Ishikawa (cell line): ENCODE results near the gene CELA2B.

Experiments
- CEBPB ChIP-seq: IDR thresholded peaks from 2 replicates; pipeline ENCODE4 v1.6.1; 2012
- CREB1 ChIP-seq: IDR thresholded peaks from 2 replicates; pipeline ENCODE4 v1.6.1; 2012; ENCODE audit warnings: low read depth
- EGR1 ChIP-seq: IDR thresholded peaks from 2 replicates; pipeline ENCODE4 v1.6.1; 2012
- EP300 ChIP-seq: IDR thresholded peaks from 2 replicates; pipeline ENCODE4 v1.6.1; 2012; ENCODE audit warnings: borderline replicate concordance
- FOXM1 ChIP-seq: IDR thresholded peaks from 2 replicates; pipeline ENCODE4 v1.6.1; 2012; ENCODE audit warnings: low read depth, borderline replicate concordance
- NFIC ChIP-seq: IDR thresholded peaks from 2 replicates; pipeline ENCODE4 v1.6.1; 2012
- RAD21 ChIP-seq: IDR thresholded peaks from 2 replicates; pipeline ENCODE4 v1.6.1; 2012; ENCODE audit warnings: low read depth
- TAF1 ChIP-seq: IDR thresholded peaks from 2 replicates; pipeline ENCODE4 v1.6.1; 2012; ENCODE audit warnings: low read depth, mild to moderate bottlenecking
- TCF12 ChIP-seq: IDR thresholded peaks from 2 replicates; pipeline ENCODE4 v1.6.1; 2012; ENCODE audit warnings: low read depth
- TEAD4 ChIP-seq: IDR thresholded peaks from 2 replicates; pipeline ENCODE4 v1.6.1; 2012
- YY1 ChIP-seq: IDR thresholded peaks from 2 replicates; pipeline ENCODE4 v1.6.1; 2012; ENCODE audit warnings: low read depth
- ZBTB7A ChIP-seq: IDR thresholded peaks from 2 replicates; pipeline ENCODE4 v1.6.1; 2012; ENCODE audit warnings: low read depth
- TF ChIP-seq, protein P1 (sequence below): IDR thresholded peaks from 2 replicates; pipeline ENCODE4 v1.6.1; 2012
- TF ChIP-seq, protein P2 (sequence below): IDR thresholded peaks from 2 replicates; pipeline ENCODE4 v1.6.1; 2012; ENCODE audit warnings: low read depth, mild to moderate bottlenecking
- TF ChIP-seq, protein P3 (sequence below): IDR thresholded peaks from 2 replicates; pipeline ENCODE4 v1.6.1; 2012

Gene CELA2B

DNA sequence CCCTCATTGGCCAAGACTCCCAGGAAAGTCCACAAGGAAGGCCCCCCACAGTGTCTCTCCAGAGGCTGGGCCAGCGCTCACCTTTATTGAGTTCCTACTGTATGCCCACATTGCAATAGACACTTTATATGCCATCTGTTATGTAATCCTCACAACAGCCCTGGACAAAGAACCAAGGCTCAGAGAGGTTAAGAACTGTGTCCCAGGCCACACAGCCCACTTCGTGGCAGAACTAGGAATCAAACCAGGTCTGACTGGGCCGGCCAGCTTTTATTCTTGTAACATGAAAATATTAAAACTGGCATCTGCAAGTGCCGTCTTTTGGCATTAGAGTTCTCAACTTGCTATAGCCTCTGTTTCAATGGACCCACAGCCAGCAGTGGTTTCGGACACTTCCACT lies 33.1 kb upstream of the CELA2B start:
- TF ChIP-seq, protein P1, sequence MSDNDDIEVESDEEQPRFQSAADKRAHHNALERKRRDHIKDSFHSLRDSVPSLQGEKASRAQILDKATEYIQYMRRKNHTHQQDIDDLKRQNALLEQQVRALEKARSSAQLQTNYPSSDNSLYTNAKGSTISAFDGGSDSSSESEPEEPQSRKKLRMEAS = no peak
- no peak for TF ChIP-seq EP300
- TF ChIP-seq TEAD4 = no peak
- TF ChIP-seq TAF1 = no peak

DNA sequence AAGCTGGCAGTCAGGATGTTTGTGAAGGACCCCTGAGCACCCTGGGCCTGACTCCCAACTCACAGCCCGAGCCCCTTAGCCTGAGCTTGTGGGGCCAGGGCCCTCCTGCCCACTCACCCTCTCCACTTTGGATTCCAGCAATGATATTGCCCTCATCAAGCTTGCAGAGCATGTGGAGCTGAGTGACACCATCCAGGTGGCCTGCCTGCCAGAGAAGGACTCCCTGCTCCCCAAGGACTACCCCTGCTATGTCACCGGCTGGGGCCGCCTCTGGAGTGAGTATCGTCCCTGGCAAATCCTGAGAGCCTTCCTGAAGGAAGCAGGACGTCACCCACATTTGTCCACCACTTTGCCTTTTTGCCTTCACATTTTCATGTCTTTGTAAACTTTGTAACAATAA lies 32.6 kb upstream of the CELA2B start:
- no peak for TF ChIP-seq EP300
- TF ChIP-seq, protein P2, sequence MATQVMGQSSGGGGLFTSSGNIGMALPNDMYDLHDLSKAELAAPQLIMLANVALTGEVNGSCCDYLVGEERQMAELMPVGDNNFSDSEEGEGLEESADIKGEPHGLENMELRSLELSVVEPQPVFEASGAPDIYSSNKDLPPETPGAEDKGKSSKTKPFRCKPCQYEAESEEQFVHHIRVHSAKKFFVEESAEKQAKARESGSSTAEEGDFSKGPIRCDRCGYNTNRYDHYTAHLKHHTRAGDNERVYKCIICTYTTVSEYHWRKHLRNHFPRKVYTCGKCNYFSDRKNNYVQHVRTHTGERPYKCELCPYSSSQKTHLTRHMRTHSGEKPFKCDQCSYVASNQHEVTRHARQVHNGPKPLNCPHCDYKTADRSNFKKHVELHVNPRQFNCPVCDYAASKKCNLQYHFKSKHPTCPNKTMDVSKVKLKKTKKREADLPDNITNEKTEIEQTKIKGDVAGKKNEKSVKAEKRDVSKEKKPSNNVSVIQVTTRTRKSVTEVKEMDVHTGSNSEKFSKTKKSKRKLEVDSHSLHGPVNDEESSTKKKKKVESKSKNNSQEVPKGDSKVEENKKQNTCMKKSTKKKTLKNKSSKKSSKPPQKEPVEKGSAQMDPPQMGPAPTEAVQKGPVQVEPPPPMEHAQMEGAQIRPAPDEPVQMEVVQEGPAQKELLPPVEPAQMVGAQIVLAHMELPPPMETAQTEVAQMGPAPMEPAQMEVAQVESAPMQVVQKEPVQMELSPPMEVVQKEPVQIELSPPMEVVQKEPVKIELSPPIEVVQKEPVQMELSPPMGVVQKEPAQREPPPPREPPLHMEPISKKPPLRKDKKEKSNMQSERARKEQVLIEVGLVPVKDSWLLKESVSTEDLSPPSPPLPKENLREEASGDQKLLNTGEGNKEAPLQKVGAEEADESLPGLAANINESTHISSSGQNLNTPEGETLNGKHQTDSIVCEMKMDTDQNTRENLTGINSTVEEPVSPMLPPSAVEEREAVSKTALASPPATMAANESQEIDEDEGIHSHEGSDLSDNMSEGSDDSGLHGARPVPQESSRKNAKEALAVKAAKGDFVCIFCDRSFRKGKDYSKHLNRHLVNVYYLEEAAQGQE = no peak
- TF ChIP-seq YY1 = no peak
- TF ChIP-seq TCF12 = no peak
- TF ChIP-seq, protein P3, sequence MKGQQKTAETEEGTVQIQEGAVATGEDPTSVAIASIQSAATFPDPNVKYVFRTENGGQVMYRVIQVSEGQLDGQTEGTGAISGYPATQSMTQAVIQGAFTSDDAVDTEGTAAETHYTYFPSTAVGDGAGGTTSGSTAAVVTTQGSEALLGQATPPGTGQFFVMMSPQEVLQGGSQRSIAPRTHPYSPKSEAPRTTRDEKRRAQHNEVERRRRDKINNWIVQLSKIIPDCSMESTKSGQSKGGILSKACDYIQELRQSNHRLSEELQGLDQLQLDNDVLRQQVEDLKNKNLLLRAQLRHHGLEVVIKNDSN = no peak
- TF ChIP-seq EGR1 = no peak
- no peak for TF ChIP-seq FOXM1
- TF ChIP-seq CREB1 = no peak
- no peak for TF ChIP-seq ZBTB7A
- no peak for TF ChIP-seq TAF1
- TF ChIP-seq CEBPB = no peak
- TF ChIP-seq, protein P1 = no peak
- no peak for TF ChIP-seq NFIC
- no peak for TF ChIP-seq RAD21
- TF ChIP-seq TEAD4 = no peak

DNA sequence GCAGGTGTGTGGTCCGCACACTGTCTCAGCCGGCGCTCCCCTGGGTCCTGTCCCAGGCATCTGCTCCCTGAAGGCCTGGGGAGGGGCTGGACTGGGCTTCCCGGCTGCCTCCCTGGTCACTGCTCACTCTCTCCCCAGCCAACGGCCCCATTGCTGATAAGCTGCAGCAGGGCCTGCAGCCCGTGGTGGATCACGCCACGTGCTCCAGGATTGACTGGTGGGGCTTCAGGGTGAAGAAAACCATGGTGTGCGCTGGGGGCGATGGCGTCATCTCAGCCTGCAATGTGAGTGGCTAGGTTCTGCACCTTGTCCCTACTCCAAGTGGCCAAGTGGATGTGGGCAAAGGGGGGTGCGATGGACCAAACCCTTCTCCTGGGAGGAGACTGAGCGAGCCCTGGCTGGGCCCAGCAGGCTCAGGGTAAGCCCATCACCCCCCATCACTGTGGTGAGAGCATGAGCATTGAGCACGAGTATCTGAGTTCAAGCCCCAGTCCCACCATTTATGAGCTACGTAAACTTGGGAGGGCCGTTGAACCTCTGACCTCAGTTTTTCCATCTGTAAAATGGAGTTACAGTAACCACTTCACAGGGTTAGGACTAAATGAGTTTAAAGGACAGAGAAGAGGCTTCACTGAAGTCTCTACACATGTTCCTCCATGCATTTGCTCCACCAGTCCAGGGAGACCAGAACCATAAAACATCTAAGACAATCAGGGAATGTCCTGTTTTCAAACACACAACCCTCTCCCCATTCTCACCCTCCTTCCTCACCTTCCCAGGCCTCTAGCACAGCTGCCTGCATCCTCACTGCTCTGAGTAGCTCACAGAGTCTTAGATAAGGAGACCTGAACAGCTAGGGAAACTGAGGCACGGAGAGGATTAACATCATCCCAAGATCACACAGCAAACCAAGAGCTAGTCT lies 31.2 kb upstream of the CELA2B start:
- TF ChIP-seq TCF12 (no peak), TAF1 (no peak), CREB1 (no peak), FOXM1 (no peak)

DNA sequence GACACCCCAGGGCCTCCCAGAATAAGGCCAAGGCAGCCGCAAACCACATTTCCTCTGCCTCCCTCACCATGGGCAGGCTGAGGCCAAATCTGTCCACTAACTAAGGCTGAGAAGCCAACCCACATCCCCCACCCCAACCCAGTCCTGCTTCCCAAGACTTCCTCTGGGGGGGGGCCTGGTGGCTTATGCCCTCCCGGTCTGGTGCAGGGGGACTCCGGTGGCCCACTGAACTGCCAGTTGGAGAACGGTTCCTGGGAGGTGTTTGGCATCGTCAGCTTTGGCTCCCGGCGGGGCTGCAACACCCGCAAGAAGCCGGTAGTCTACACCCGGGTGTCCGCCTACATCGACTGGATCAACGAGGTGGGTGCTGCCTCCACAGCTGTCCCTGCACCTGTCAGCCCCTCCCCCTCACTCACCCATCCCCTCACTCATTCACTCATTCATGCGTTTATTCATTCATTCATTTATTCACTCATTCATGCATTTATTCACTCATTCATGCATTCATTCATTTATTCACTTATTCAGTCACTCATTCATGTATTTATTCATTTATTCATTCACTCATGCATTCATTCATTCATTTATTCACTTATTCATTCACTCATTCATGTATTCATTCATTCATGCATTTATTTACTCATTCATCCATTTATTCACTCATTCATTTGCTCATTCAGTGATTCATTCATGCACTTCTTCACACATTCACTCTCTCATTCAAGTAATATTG lies 30.3 kb upstream of the CELA2B start:
- TF ChIP-seq NFIC = no peak
- TF ChIP-seq RAD21 = no peak
- TF ChIP-seq EP300 = no peak
- no peak for TF ChIP-seq EGR1
- no peak for TF ChIP-seq TEAD4

DNA sequence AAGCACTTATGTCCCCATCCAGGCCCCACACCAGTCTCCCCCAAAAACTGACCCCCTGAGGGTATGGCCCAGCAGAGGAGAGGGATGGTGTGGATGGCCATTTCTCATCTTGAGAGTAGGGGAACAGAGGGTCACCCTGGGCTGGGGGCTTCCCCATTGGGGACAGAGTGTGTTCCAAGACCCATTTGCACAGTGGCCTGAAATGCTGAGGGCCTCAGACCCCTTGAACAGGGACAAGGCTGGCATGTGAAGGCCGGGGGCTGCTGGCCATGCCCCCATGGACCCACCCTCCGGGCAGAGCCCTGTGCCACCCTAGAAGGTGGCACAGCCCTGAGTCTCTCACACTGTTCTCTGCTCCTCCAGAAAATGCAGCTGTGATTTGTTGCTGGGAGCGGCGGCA lies 29.7 kb upstream of the CELA2B start:
- TF ChIP-seq ZBTB7A (no peak), CREB1 (no peak), FOXM1 (no peak), EGR1 (no peak), TEAD4 (no peak), TAF1 (no peak), RAD21 (no peak)

DNA sequence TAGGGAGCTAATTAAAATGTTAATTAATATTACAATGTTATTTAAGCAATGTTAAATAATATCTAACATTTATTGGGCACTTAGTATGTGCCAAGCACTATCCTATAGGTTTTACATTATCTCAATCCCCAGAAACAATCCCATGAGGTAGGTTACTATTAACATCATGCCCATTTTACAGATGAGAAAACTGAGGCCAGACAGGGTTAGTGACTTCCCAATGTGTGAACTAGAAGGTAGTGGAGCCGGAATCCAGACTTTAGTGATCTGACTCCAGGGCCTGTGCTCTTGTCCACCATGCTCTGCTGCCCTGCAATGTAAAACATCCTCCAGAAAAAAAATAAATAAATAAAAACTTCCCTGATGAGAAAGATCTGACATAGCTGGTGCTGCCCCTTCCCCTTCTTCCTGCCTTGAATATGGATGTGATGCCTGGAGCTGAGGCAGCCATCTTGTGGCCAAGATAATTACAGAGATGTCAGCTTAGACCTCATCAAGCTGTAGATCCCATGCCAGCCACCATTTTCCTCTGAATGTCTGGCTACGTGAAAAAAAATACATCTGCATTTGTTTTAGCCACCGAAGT lies 26.9 kb upstream of the CELA2B start:
- no peak for TF ChIP-seq CEBPB
- no peak for TF ChIP-seq EP300
- TF ChIP-seq, protein P3 = no peak
- no peak for TF ChIP-seq EGR1
- no peak for TF ChIP-seq RAD21
- no peak for TF ChIP-seq TEAD4
- TF ChIP-seq NFIC = no peak

DNA sequence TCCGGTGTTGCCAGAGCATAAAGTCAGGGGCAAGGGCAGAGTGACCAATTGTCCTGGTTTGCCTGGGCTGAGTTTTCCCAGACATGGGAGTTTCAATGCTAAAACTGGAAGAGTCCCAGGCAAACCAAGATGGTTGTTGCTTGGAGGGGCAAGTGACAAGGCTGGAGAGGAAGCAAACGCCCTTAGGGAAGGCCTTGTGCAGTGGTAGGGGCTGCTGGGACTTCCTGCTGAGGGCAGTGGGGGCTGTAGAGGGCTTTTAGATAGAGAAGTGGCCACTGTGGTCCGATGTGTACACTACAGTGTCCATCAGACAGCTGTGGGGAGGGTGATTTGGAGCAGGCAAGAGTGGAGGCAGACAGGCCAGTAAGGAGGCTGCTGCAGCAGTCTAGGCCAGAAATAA lies 26.3 kb upstream of the CELA2B start:
- no peak for TF ChIP-seq NFIC
- TF ChIP-seq CEBPB = no peak
- TF ChIP-seq EGR1 = no peak
- TF ChIP-seq, protein P1 = no peak
- no peak for TF ChIP-seq YY1
- no peak for TF ChIP-seq TEAD4
- TF ChIP-seq RAD21 = no peak
